Progenitor cell of endocrine pancreas (in vitro differentiated cells): ENCODE data around the gene NUBP2. TPM values are rescaled to one million over a fixed set of nuclear protein-coding genes. Genes with fewer than 3 reads are reported as not detected.

ENCODE experiments used
- DNase-seq: peaks from one replicate; pipeline ENCODE4 v3.0.0; 2021; ENCODE audit warnings: low spot score; ENCODE audit not compliant: unreplicated experiment
- H3K27ac Mint-ChIP-seq: 2 replicates; pipeline ENCODE4 v1.8.0; 2021; ENCODE audit warnings: mild to moderate bottlenecking, moderate library complexity, mixed read lengths
- H3K27me3 Mint-ChIP-seq: 2 replicates; pipeline ENCODE4 v1.8.0; 2021; ENCODE audit warnings: mixed read lengths
- H3K36me3 Mint-ChIP-seq: 2 replicates; pipeline ENCODE4 v1.8.0; 2022; ENCODE audit warnings: mixed read lengths; ENCODE audit not compliant: insufficient read depth
- H3K4me1 Mint-ChIP-seq: 2 replicates; pipeline ENCODE4 v1.8.0; 2021; ENCODE audit warnings: low read depth, mixed read lengths
- H3K4me3 Mint-ChIP-seq: 2 replicates; pipeline ENCODE4 v1.8.0; 2021; ENCODE audit warnings: low read depth, mild to moderate bottlenecking, moderate library complexity, mixed read lengths
- H3K9me3 Mint-ChIP-seq: 2 replicates; pipeline ENCODE4 v1.8.0; 2021; ENCODE audit warnings: low read depth, mixed read lengths
- CTCF ChIP-seq: fragments of 200-600 bp; sonication (generic); IDR thresholded peaks from one replicate; pipeline ENCODE4 v1.5.0; 2021; ENCODE audit warnings: antibody characterized with exemption, mild to moderate bottlenecking; ENCODE audit not compliant: unreplicated experiment
- total RNA-seq: library from RNA; stranded (reverse); gene quantifications from 2 replicates; pipeline ENCODE4 v1.2.1, GENCODE V29; 2021

Gene NUBP2
- total RNA-seq, 1 donor from 2014 or later: 65.4 TPM

- Mint-ChIP-seq H3K9me3 (no peaks in the 10 kb centered on the region), H3K27me3 (no peaks in the 10 kb centered on the region), H3K4me3 (no peak overlapping the region), H3K36me3 (peaks cover 3% of the 10 kb centered on the region), H3K4me1 (peaks cover 5% of the 10 kb centered on the region), H3K27ac (no peak overlapping the region)
- TF ChIP-seq CTCF: no peak
- no peak for DNase-seq
These were observed 37.6 kb downstream of the NUBP2 start for GRCh38 chr16:1820096-1820945.

DNA sequence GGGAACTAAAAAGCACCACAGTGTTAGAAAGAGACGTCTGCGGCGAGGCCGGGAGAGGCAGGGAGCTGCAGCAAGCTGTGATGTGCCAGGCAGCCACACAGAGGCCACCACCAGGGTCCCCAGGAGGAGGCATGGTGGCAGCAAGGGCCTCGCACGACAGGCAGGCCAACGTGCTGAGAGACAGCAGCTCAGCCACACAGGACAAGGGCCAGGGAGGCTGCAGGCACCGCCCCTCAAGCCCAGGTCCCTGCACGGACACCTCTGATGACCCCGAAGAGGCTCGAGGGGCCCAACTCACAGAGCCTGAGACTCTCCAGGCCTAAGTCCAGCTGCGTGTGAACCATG is 38.2 kb downstream of the NUBP2 start:
- Mint-ChIP-seq H3K36me3 (peaks cover 2% of the 10 kb centered on the region), H3K4me1 (peaks cover 9% of the 10 kb centered on the region), H3K4me3 (no peak overlapping the region), H3K27me3 (no peaks in the 10 kb centered on the region), H3K9me3 (no peaks in the 10 kb centered on the region), H3K27ac (no peak overlapping the region)
- no peak for DNase-seq
- TF ChIP-seq CTCF: no peak

- Mint-ChIP-seq H3K4me1 (peaks cover 9% of the 10 kb centered on the region), H3K9me3 (no peaks in the 10 kb centered on the region), H3K4me3 (no peak overlapping the region), H3K27me3 (no peaks in the 10 kb centered on the region), H3K36me3 (peaks cover 2% of the 10 kb centered on the region), H3K27ac (no peak overlapping the region)
- DNase-seq: no peak
- TF ChIP-seq CTCF: no peak
These were observed 39.3 kb downstream of the NUBP2 start for GRCh38 chr16:1821861-1822611.

DNA sequence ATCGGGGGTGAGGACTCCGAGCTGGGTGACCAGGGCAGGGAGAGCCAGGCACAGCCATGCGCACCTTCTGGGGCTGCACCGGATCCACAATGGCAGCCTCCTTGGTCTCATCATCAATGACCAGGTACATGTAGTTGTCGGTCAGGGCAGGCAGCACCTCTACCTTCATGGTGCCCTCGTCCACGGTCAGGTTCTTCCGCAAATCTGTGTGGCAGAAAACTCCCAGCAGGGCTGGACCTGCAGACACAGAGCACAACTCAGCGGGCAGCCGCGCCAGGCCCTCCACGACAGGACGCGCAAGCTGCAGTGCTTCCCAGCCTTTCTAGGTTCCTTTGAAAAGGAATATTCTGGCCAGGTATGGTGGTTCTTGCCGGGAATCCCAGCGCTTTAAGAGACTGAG is 40.0 kb downstream of the NUBP2 start:
- H3K9me3 Mint-ChIP-seq: no peaks in the 10 kb centered on the region
- no peak for TF ChIP-seq CTCF
- no peak overlapping the region for H3K4me3 Mint-ChIP-seq
- H3K27ac Mint-ChIP-seq: no peak overlapping the region
- H3K4me1 Mint-ChIP-seq: peaks cover 14% of the 10 kb centered on the region
- no peaks in the 10 kb centered on the region for H3K27me3 Mint-ChIP-seq
- DNase-seq: no peak
- peaks cover 2% of the 10 kb centered on the region for H3K36me3 Mint-ChIP-seq

DNA sequence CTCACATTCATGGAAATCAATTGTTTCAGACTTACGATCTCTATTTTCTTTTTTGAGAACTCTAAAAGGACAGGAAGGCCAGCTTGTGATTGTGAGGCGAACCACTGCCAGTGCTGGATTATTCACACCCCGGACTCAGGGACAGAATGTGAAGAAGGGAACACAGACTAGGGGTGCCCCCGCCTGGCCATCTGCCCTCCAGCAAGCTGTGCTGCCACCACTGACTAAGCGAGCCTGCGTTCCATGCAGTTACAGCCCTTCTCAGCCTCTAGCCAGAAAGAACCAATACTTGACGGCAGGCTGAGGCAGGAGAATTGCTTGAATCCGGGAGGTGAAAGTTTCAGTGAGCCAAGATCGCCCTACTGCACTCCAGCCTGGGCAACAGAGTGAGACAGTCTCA is 41.1 kb downstream of the NUBP2 start:
- peaks cover 22% of the 10 kb centered on the region for H3K4me1 Mint-ChIP-seq
- no peaks in the 10 kb centered on the region for H3K9me3 Mint-ChIP-seq
- H3K4me3 Mint-ChIP-seq: peak overlapping the region; percentile 59
- H3K36me3 Mint-ChIP-seq: peaks cover 2% of the 10 kb centered on the region
- peak overlapping the region; percentile 16 for H3K27ac Mint-ChIP-seq
- no peak for DNase-seq
- no peaks in the 10 kb centered on the region for H3K27me3 Mint-ChIP-seq
- peak; percentile 32 for TF ChIP-seq CTCF
